Lung (tissue), 12 donors: ENCODE data around the gene CALCA. TPM values are rescaled to one million over a fixed set of nuclear protein-coding genes. Genes with fewer than 3 reads are reported as not detected.

Experiments used
- ATAC-seq: fragments of 200-7000 bp; cut with Tn5 transposase; one replicate; pipeline ENCODE4 v1.9.1; 2020; ENCODE audit warnings: moderate number of reproducible peaks; ENCODE audit not compliant: insufficient read depth, low FRiP score
- DNase-seq, 3 donors: peaks; one replicate each; pipeline ENCODE4 v3.0.0-alpha.2; 2013 to 2017
- H3K27ac ChIP-seq, 2 donors: one replicate each; pipeline ENCODE4 v1.5.1; 2013; ENCODE audit warnings: mild to moderate bottlenecking in 2 of 2, moderate library complexity in 2 of 2, control low read depth in 1 of 2, inconsistent platforms in 1 of 2, low read depth in 1 of 2, low read length in 1 of 2
- H3K27me3 ChIP-seq, 3 donors: one replicate each; pipeline ENCODE4 v1.5.1; 2013; ENCODE audit warnings: low read length in 2 of 3; ENCODE audit not compliant: control insufficient read depth in 3 of 3, insufficient read depth in 3 of 3
- H3K36me3 ChIP-seq, 4 donors: one replicate each; pipeline ENCODE4 v1.5.1; 2013; ENCODE audit warnings: low read length in 4 of 4, mild to moderate bottlenecking in 1 of 4, moderate library complexity in 1 of 4; ENCODE audit not compliant: control insufficient read depth in 4 of 4, insufficient read depth in 4 of 4
- H3K4me1 ChIP-seq, 5 donors: one replicate each; pipeline ENCODE4 v1.5.1; 2013; ENCODE audit warnings: low read length in 5 of 5, mild to moderate bottlenecking in 2 of 5, moderate library complexity in 1 of 5; ENCODE audit not compliant: control insufficient read depth in 5 of 5, insufficient read depth in 5 of 5
- H3K4me3 ChIP-seq: one replicate; pipeline ENCODE4 v1.5.1; 2013; ENCODE audit warnings: mild to moderate bottlenecking, control low read depth, moderate library complexity
- H3K9ac ChIP-seq, 2 donors: one replicate each; pipeline ENCODE4 v1.5.1; 2013; ENCODE audit warnings: low read length in 2 of 2, control low read depth in 1 of 2; ENCODE audit not compliant: insufficient read depth in 1 of 2
- H3K9me3 ChIP-seq, 4 donors: one replicate each; pipeline ENCODE4 v1.5.1; 2013; ENCODE audit warnings: low read length in 3 of 4, mild to moderate bottlenecking in 1 of 4, moderate library complexity in 1 of 4; ENCODE audit not compliant: control insufficient read depth in 4 of 4, insufficient read depth in 3 of 4
- WGBS, 2 donors: extraction: QIAGEN DNeasy Blood & Tissue Kit; methylation state at CpG; one replicate each; pipeline ENCODE4 v1.1.7; 2013; 5-methylcytosine and 5-hydroxymethylcytosine counted together
- polyA plus RNA-seq, 2 donors: library from polyadenylated mRNA; stranded (reverse); fragments of 200-250 nt; gene quantifications; one replicate each; pipeline ENCODE4 v1.2.1, GENCODE V29; 2013
- total RNA-seq, 2 donors: library from RNA; depleted of rRNA in 1 of 2; stranded (reverse); fragments of >200 nt in 1 of 2; gene quantifications; one replicate each; pipeline ENCODE4 v1.2.1, GENCODE V29; 2014 to 2021
- TF ChIP-seq, protein P1 (sequence below): IDR thresholded peaks from 2 replicates; pipeline ENCODE4 v1.5.1; 2012; ENCODE audit warnings: mild to moderate bottlenecking; ENCODE audit errors: control extremely low read depth, extremely low read depth
- donor health status: control.
- donor health status: control.
- donor health status: Bipolar disorder and iron deficiency.
- donor health status: healthy.
- donor health status: DM: yes; HTN: yes; CAD: no.

Gene CALCA
- total and polyA plus RNA-seq, 4 donors: 3.0 to 8.4 (median 4.8) TPM

DNA sequence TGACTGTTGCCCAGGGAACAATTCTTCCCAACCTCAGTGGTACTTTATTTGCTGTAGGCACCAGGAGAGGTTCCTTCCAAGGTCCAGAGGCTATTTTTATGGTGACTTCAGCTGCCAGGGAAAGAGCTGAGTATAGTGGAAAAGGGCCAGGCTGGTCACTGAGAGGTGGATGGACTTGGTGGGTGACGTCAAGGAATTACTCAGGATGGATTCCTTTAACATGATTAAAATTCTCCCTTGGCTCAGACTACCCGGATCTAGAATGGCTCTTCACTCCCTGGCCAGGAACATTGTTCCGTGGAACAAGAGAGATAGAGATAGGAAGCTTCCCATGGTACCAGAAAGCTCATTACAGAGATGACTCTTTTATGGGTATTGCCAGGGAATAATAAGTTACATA is 8.7 kb upstream of the CALCA start:
- H3K9me3 ChIP-seq: no peaks in the 10 kb centered on the region
- peaks cover 0 to 33% (median 30%) of the 10 kb centered on the region in 3 donors for H3K27me3 ChIP-seq
- DNase-seq (no peak), ATAC-seq (no peak)
- no peak overlapping the region for H3K9ac ChIP-seq
- no peak overlapping the region for H3K4me3 ChIP-seq
- H3K4me1 ChIP-seq: no peaks in the 10 kb centered on the region
- 76 to 85% methylated on average over 3 of the region's 3 CpGs for WGBS, 2 donors
- H3K36me3 ChIP-seq: no peaks in the 10 kb centered on the region
- TF ChIP-seq, protein P1, sequence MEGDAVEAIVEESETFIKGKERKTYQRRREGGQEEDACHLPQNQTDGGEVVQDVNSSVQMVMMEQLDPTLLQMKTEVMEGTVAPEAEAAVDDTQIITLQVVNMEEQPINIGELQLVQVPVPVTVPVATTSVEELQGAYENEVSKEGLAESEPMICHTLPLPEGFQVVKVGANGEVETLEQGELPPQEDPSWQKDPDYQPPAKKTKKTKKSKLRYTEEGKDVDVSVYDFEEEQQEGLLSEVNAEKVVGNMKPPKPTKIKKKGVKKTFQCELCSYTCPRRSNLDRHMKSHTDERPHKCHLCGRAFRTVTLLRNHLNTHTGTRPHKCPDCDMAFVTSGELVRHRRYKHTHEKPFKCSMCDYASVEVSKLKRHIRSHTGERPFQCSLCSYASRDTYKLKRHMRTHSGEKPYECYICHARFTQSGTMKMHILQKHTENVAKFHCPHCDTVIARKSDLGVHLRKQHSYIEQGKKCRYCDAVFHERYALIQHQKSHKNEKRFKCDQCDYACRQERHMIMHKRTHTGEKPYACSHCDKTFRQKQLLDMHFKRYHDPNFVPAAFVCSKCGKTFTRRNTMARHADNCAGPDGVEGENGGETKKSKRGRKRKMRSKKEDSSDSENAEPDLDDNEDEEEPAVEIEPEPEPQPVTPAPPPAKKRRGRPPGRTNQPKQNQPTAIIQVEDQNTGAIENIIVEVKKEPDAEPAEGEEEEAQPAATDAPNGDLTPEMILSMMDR: no peak
- H3K27ac ChIP-seq: no peak overlapping the region

DNA sequence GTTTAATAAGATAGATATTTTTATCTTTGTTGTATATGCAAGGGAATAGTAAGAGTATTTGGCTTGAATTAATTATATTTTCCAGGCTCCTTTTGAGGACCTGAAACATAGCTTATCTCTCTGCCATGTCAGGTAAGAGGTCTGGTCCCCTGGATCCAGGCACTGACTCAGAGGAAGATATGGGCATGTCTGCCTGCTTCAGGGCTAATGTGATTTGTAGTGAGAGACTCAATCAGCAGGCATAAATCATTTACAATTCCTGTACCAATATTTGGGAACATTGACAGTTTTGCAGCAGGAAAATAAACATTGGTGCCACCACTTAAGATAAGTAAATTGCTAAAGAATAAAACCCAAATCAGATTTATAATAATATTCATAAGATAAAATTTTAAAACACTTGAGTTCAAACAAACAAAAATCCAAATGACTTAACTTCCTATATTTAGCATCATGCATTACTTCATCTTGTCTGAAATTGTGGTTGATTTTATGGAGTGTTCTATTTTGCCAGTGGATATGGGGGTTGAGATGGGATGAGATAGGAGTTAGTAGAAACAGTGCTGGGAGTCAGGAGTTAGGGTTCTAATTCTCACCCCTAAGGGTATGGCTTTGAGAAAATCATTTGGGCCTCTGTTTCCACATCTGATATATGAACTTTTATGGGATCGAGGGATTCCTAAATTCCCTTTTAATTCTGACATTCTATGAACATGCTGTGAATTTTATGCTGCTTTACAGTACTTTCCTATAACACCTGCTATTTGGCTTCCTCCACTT is 5.1 kb upstream of the CALCA start:
- no peak overlapping the region for H3K27ac ChIP-seq
- DNase-seq (no peak), ATAC-seq (no peak)
- no peaks in the 10 kb centered on the region for H3K36me3 ChIP-seq
- H3K4me1 ChIP-seq: peaks cover 0 to 23% (median 6%) of the 10 kb centered on the region in 5 donors
- whole genome bisulfite sequencing, 2 donors: 91 to 96% methylated on average over 1 of the region's 1 CpG
- peaks cover 6 to 67% (median 58%) of the 10 kb centered on the region in 3 donors for H3K27me3 ChIP-seq
- TF ChIP-seq, protein P1: no peak
- H3K4me3 ChIP-seq: no peak overlapping the region
- H3K9me3 ChIP-seq: peaks cover 0 to 3% (median 0%) of the 10 kb centered on the region in 4 donors
- no peak overlapping the region for H3K9ac ChIP-seq

DNA sequence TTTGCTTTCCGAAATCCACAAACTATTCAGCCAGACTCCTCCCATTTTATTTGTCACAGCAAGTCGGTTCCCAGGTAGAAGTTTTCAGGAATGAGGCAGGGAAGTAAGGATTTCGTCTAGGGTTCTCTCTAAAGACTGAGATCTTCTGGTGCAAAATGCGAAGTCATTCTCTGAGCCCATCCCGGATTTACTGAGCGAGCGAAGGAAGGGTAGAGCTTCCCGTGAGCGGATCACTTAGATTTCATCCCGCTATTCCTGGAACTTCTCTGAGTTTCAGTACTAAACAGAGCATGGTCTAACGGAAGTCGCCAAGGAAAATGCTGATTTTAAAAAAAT is 3.1 kb upstream of the CALCA start:
- H3K27me3 ChIP-seq: peaks cover 6 to 78% (median 77%) of the 10 kb centered on the region in 3 donors
- H3K9me3 ChIP-seq: peaks cover 0 to 3% (median 0%) of the 10 kb centered on the region in 4 donors
- no peak overlapping the region for H3K9ac ChIP-seq
- H3K4me3 ChIP-seq: no peak overlapping the region
- peaks cover 0 to 30% (median 6%) of the 10 kb centered on the region in 5 donors for H3K4me1 ChIP-seq
- DNase-seq: peak; percentile 24 to 52 (median 29)
- TF ChIP-seq, protein P1: no peak
- H3K27ac ChIP-seq: no peak overlapping the region
- 3 to 9% methylated on average over 12 of the region's 12 CpGs for WGBS, 2 donors
- H3K36me3 ChIP-seq: no peaks in the 10 kb centered on the region
- ATAC-seq: no peak
